Activated CD8-positive, alpha-beta memory T cell treated with anti-CD3 and anti-CD28 coated beads, Interleukin-2, amount 50 U/mL, for 1 hour (primary cell): ENCODE results near the gene WDFY4.

ENCODE experiments used
- DNase-seq: peaks from one replicate; pipeline ENCODE4 v3.0.0-alpha.2; 2020; ENCODE audit errors: extremely low read depth

WDFY4 gene

DNA sequence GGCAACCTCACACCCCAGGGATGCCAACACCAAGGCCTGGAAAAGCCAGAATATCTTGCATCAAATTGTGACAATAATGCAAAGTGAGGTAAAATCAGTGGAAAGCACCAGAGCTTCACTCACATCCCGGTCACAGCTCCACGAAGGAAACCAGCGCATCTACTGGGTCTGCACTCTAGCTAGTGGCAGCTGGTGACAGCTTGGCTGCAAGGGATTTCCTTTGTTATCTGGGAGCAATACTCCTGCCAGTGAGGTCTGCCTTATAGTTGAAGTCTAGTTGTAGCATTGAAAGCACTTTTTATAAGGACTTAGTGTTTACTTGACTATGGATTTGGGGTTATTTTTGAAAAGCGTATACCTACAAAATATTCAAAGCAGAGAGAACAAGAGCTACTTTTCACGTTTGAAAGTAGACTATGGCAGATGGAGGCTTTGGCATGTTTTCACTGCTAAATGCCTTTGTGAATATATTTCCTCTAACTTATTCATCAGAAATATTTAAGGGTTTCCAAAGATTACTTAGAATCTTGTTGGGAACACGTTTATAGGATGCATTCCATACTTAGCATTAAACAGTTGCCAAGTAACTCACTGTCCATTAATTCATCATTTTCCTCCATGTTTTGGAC, 26.1 kb downstream of the WDFY4 start:
- DNase-seq = no peak

GRCh38 chr10:48711830-48712229, 27.2 kb downstream of the WDFY4 start:
- no peak for DNase-seq

GRCh38 chr10:48714088-48714487, 29.4 kb downstream of the WDFY4 start:
- no peak for DNase-seq

- no peak for DNase-seq
These were observed 31.7 kb downstream of the WDFY4 start for GRCh38 chr10:48716416-48716815.

DNA sequence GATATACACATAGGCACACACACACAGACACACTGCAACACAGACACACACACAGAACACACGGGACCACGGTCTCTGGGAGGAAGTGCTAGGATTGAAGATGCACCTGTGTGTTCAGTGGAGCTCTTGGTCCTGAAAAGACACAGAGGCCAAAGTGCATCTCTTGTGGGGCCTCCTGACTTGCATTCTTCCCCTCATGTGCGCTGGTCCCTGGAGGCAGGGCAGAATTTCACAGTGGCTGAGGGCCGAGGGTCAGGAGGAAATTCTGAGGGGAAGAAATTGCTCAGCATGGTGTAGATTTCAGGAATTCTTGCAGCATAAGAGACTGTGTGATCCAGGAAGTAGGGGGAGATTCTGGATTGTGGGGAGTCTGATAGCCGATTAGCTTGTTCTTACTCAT, 35.9 kb downstream of the WDFY4 start:
- DNase-seq = no peak

- no peak for DNase-seq
These were observed 37.8 kb downstream of the WDFY4 start for GRCh38 chr10:48722153-48723145.

- DNase-seq = no peak
These were observed 39.5 kb downstream of the WDFY4 start for GRCh38 chr10:48724127-48724526.

GRCh38 chr10:48725708-48726107, 41.0 kb downstream of the WDFY4 start:
- no peak for DNase-seq

GRCh38 chr10:48727866-48728265, 43.2 kb downstream of the WDFY4 start:
- no peak for DNase-seq

- no peak for DNase-seq
These were observed 44.5 kb downstream of the WDFY4 start for GRCh38 chr10:48729222-48729621.

GRCh38 chr10:48729941-48730457, 45.3 kb downstream of the WDFY4 start:
- no peak for DNase-seq

DNA sequence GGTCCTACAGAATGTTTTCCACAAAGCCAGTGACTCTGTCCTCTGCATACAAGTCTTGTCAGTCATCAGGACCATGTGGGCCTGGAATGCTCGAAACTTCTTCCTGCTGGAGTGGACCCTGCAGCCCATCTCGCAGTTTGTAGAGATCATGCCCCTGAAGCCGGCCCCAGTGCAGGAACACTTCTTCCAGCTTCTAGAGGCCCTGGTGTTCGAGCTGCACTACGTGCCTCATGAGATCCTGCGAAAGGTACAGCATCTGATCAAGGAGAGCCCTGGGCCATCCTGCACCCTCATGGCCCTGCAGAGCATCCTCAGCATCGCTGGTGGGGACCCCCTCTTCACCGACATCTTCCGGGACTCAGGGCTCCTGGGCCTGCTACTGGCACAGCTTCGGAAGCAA, 46.5 kb downstream of the WDFY4 start:
- no peak for DNase-seq

DNA sequence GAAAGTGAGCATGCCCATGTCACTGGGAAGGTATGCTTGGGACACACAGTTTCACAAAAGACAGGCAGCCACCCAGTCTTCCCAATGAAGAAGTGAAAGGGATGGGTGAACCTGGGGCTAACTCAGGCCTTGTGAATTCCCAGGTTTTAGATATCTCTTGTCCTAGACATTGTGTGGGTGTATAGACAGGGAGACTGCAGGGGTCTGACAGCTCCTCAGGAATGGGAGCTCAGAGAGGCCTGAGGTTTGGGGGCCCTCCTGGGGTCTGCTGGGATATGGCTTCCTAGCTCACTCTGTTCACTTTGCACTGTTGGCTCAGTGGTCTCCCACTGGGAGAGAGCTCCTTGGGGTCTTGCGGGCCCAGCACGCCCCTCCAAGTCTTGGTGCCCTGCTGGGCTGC, 47.0 kb downstream of the WDFY4 start:
- DNase-seq = no peak

DNA sequence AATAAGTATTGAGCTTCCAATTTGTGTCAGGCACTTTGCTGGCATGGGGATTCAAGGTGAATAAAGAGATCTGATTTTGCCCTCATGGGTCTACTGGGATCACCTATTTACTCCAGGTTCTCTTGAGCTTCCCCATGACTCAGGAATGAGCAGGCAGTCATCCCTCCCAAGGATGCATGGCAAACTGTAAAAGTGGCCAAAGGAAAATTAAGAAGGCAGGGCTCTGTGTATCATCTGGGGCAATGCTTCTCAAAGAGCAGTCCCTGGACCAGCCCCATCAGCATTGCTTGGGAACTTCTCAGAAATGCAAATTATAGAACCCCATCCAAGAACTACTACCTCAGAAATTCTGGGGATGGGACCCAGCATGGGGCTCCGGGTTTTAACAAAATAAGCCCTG, 48.7 kb downstream of the WDFY4 start:
- no peak for DNase-seq

DNA sequence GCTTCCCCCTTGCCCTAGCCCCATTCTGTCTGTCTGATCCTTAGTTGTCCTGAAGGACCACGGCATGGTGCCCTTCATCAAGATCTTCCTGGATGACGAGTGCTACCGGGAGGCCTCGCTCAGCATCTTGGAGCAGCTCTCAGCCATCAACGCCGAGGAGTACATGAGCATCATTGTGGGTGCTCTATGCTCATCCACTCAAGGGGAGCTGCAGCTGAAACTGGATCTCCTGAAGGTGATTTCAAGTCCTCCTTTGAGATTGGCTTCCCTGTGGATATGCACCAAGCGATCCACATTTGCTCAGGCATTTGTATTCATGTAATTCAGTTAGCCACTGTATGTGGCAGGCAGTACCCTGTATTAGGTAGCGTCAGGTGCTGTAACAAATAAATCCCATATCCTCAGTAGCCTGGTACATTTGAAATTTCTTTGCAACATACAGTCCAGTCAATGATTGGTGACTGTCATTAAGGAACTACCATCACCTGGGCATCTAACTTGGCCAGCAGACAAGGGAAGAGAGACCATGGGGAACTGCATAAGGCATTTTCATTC, 51.2 kb downstream of the WDFY4 start:
- no peak for DNase-seq

DNA sequence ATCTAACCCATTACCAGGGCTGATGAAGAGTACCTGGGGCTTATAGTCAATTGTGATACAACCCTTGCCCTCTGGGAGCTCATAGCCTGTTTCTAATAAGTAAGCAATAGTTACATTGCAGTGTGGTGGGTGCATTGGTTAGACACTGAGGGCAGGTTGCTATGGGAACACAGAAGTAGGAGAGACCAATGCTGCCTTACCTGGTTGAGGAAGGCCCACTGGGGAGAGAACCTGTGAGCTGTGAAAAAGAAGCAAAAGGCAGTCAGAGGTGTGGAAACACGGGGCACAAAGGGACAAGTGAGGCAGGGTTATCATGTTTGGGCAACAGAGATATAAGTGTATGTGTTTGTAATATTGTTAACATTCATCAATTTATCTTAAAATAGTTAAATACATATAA, 51.9 kb downstream of the WDFY4 start:
- no peak for DNase-seq

GRCh38 chr10:48737886-48738285, 53.2 kb downstream of the WDFY4 start:
- no peak for DNase-seq

- DNase-seq = no peak
These were observed 54.5 kb downstream of the WDFY4 start for GRCh38 chr10:48739170-48739569.

DNA sequence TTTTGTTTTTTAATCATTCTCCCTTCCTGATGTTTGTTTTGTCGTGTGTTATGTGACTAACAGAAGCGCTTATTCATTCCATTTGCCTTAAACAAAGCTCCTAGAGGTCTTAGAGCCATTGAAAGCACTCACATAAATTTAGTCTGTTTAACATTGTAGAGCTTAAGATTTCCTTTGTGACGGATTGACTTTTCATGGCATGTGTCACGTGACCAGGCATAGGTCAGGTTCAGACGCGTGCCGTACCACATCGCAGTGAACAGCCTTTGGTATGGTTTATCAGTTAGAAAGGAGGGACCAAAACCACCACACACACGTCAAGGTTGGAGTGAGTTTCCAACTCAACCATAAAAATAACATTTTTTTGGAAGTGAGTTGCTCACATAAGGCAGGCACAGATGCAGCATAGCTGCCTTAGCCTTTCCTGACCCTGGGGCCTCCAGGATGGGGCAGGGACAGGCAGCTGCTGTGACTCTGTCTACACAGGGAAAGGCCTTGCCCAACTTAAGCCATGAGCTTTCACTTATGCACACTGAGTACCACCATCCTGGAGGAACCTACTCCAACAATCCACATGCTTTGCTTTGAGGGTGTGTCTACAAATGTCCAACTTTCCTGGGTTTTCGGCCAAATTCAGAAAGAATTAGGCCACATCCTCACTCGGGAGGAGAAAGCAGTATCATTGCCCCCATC, 55.5 kb downstream of the WDFY4 start:
- DNase-seq = no peak

GRCh38 chr10:48740988-48741387, 56.3 kb downstream of the WDFY4 start:
- no peak for DNase-seq

GRCh38 chr10:48742891-48743860, 58.5 kb downstream of the WDFY4 start:
- no peak for DNase-seq
